NCI-H2171 (cell line): ENCODE data around the gene JAZF1.
"Not testable (repeated sequence)": the region's sequence is repeated elsewhere in the genome, so short reads cannot be mapped to it uniquely, and the experiment has no call there.

Experiments used
- DNase-seq: peaks from one replicate; lab custom pipeline; 2025; lab: John Stamatoyannopoulos, UW

JAZF1 gene

GRCh38 chr7:27872356-27873275 is 308.0 kb downstream of the JAZF1 start:
- no peak for DNase-seq

DNA sequence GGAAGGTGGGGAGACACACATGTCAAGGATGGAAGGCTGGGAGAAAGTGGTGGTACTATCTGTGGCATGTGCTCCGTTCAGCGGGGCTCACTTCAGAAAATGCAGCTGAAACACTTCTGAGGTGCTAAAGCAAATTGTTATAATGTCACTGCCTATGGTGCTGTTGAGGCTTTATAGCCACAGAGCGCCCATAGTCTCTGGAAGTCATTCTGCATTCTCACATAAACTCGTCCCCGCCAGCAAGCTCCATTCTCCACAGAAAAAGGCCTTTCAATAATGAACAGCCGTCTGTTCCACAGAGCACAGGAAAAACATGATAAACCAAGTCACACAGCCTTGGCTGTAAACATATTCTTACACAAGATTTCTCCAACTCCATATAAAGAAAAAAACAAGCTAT is 308.7 kb downstream of the JAZF1 start:
- no peak for DNase-seq

GRCh38 chr7:27871086-27871485 is 309.5 kb downstream of the JAZF1 start:
- DNase-seq, result no peak

DNA sequence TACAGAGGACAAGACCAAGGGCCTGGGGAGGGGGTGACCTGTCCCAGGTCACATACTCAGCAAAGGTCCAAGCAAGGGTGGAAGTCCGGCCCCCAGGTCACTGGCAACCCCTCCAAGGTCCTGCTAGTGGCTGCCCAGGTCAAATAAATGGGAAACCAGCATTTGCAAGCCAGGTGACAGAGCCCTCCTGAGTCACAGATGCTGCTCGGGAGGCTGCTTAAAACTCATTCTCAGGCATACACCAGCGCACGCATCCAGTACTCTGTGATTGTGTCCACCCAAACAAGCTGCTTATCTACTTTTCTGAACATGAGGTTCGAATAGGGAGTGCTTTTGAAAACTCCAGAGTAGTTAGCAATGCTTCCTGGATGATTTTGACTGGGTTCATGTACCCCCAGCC is 310.0 kb downstream of the JAZF1 start:
- DNase-seq, result no peak

DNA sequence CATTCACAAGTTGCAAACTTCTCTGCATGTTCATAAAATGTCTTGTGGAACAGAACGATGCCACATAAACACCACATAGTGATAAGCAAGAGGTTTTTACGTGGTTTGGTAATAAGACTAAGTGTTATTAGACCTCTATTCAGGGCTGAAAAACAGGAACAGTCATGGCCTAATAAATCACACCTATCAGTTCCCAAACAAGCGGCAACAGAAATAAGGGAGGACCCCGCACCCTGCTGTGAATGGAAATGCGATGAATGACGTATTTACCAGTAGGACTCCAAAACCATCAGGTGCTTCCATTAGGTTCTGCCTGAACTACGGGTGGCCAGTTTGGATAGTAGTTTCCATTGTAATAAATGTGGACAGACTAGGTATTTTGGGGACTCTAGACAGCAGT is 311.5 kb downstream of the JAZF1 start:
- no peak for DNase-seq

DNA sequence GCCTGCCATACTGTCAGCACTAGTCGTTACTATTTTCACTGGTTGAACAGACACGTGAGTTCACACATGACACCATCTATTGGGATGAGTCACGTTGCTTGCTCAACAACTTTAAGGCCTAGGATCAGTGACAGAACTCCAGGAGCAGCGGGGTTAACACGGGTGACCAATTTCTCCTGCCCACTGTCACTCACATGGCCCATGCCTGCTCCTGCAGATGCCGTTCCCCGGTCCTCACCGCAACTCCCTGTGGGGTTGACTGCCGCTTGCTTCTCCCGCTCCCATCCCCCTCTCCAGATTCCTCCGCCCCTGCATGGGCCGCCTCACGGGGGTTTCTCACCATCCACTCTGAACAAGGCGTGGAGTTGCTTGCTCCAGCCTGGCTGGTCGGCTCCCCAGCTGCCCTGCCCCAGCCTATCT is 312.5 kb downstream of the JAZF1 start:
- no peak for DNase-seq

- no peak for DNase-seq
Observed at GRCh38 chr7:27866828-27867672, 313.5 kb downstream of the JAZF1 start.

- DNase-seq, result no peak
Observed at GRCh38 chr7:27866256-27866655, 314.3 kb downstream of the JAZF1 start.

DNA sequence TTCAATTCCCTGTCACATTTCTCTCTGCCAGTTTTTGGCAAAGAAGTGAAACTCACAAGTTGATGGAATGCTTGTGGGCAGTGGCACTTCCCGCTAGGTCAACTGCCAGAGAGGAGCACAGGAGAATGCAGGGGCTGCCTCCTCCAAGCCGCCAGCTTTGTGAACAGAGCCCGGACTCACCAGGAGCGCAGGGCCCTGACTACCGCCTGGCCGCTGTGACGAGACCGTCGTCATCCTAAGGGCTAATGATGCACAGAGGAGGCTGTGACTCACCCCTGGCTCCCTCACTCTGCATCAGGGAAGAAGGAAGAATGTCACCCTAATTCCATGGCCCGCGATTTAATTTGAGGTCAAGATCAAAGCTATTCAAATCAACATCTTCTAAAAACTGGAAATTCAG is 316.7 kb downstream of the JAZF1 start:
- no peak for DNase-seq

DNA sequence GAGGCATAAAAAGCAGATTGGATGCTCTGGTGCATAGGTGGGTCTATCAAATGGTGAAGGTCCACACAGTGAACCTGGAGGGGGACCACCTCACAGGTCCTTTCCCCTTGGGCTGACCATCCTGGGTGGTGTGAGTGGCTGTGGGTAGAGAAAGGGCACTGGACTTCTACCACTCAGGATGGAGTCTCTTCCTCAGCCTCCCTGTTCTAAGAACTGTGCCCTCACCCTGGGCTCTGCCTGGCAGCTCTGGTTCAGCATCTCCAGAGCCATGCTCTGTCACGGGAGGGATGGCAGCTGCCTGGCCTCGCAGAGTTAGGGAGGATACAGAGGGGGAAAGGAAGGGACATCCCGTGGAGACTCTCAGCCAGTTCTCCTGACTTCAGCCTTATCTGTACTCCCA is 318.8 kb downstream of the JAZF1 start:
- no peak for DNase-seq

GRCh38 chr7:27860800-27861199 is 319.8 kb downstream of the JAZF1 start:
- DNase-seq, result no peak

DNA sequence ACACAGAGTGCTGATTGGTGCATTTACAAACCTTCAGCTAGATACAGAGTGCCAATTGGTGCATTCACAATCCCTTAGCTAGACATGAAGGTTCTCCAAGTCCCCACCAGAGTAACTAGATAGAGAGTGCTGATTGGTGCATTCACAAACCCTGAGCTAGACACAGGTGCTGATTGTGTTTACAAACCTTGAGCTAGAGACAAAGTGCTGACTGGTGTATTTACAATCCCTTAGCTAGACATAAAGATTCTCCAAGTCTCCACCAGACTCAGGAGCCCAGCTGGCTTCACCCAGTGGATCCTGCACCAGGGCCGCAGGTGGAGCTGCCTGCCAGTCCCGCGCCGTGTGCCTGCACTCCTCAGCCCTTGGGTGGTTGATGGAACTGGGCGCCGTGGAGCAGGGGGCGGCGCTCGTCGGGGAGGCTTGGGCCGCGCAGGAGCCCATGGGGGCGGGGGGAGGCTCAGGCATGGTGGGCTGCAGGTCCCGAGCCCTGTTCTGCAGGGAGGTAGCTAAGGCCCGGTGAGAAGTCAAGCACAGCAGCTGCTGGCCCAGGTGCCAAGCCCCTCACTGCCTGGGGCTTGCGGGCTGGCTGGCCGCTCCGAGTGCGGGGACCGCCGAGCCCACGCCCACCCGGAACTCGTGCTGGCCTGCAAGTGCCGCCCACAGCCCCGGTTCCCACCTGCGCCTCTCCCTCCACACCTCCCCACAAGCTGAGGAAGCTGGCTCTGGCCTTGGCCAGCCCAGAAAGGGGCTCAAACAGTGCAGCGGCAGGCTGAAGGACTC is 323.7 kb downstream of the JAZF1 start:
- DNase-seq, result not testable (repeated sequence)

DNA sequence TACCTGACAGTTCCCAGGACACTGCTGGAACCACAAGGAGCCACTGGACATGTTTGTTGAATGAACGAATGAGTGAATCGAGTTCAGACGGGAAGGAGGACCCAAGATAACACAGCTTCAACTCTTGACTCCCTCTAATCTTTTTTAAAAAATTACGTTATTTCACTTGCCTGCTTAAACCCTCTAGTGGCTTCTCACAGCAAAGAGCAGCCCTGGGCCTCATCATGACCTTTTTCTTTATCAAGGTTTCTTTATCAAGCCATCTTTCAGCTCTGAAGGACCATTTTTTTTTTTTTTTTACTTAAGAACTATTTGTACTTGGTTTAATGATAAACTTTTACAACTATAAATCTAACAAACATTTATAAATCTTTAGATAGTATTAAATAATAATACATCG is 330.1 kb downstream of the JAZF1 start:
- no peak for DNase-seq

- DNase-seq, result no peak
Observed at GRCh38 chr7:27846388-27846787, 334.2 kb downstream of the JAZF1 start.

DNA sequence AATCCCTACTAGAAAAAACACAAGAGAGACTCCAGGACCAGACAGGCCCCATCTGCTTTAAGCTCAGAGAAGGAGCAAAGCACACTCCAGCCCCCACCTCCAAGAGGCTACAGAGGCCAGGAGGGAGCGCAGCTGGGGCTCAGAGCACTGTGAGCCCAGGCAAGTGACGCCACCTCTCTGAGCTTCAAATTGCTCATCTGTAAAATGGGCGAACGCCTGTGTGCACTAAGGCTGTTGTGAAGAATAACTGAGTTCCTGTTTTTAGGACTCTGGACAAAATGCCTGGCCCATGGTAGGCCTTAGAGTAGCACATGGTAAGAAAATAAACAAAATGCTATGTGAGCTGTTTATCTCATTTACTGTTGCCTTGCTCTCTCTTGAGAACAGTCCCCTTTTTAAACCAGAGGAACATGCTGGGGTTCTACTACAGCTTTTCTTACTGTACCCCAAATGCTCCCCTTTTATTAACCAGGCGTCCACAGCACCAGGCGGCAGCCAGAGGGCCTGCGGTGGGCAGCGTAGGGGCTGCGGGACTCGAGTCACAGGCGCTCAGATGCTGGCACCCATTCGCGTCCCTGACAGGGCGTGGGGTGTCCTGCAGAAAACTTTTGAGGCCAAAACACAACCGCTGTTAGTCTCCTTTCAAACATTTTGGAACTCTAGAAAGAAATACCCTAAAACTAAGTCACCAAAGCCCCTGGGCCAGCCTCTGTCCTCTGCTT is 336.9 kb downstream of the JAZF1 start:
- DNase-seq, result no peak

DNA sequence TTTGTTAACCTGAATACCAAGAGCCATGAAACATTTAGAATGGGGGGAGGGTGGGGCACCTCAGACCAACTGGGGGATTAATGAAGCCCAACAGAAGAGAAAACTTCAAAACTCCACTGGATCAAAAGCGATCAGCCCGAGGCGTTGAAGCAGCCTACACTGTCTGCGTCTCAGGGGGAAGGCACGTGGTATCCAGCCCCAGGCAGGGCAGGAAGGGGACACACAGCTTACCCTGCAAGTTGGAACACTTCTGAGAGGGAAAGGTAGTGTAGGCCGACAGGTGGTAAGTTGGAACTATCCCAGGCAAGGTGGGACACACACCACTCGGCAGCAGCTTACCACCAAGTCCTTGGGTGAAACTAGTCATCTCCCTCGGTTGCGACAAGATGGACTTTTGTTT is 337.7 kb downstream of the JAZF1 start:
- no peak for DNase-seq

GRCh38 chr7:27842094-27842692 is 338.4 kb downstream of the JAZF1 start:
- no peak for DNase-seq

DNA sequence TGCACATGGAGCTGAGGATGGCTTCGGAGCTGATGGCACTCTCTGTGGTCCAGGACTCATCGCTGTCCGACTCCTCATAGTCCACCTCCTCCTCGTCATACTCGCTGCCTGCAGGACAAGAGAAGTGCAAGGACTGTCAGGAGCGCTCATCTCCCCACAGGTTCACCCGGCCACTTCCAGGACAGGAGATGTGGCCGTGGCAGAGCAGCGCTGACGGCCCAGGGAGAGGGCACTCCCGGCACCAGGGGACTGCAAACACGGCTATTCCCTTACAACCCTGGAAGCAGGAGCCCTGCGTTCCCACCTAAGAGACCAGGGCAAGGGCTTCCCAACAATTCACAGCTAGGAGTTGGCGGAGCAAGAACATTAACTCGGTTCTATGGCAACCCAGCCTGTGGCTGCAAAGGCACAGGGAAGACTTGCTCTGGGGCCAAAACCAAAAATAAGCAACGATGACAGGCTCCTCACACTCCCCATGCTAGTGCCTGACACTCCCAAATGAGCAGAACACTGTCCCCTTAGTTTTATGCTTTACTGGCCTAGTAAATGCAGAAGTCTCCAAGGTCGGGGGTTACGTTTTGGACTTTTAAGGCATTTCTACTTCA is 339.7 kb downstream of the JAZF1 start:
- no peak for DNase-seq

DNA sequence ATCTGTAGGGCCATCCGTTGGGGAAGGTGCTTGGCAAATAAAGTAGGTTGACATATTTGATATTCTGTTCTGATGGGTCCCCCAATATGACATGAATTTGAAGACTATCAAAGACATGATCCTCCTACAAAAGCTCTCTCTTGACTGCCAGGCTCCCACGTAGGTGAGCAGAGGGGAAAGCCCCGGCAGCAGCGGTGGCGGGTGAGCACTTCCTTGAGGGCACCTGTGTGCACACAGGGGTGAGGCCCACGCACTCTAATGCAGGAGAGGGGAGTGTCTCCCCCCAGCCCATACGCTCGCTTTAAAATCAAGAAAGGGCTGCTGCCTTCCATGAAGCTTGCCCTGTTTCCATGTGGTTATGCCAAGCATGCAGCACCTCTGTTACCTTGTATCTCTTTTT is 340.3 kb downstream of the JAZF1 start:
- DNase-seq, result no peak

- DNase-seq, result no peak
Observed at GRCh38 chr7:27839099-27839498, 341.5 kb downstream of the JAZF1 start.

- DNase-seq, result no peak
Observed at GRCh38 chr7:27836536-27836935, 344.1 kb downstream of the JAZF1 start.
